Cardiac muscle cell (in vitro differentiated cells and primary cell): ENCODE data around the gene PVR. TPM values are rescaled to one million over a fixed set of nuclear protein-coding genes. Genes with fewer than 3 reads are reported as not detected.

Source experiments
- DNase-seq, 2 donors: peaks; one replicate each; pipeline versions ENCODE4 v3.0.0 to v3.0.0-alpha.2; 2010 to 2017; ENCODE audit warnings: low read depth in 1 of 2, low spot score in 1 of 2
- H3K27ac ChIP-seq: fragments of 200-600 bp; sonication (generic); 2 replicates; pipeline ENCODE4 v1.5.1; 2016
- H3K27me3 ChIP-seq: fragments of 200-600 bp; sonication (generic); 2 replicates; pipeline ENCODE4 v1.6.0; 2016; ENCODE audit warnings: control low read depth
- H3K36me3 ChIP-seq: fragments of 200-600 bp; sonication (generic); 2 replicates; pipeline ENCODE4 v1.5.1; 2016; ENCODE audit warnings: control low read depth
- H3K4me1 ChIP-seq: fragments of 200-600 bp; sonication (generic); 2 replicates; pipeline ENCODE4 v1.8.1; 2017; ENCODE audit warnings: low read depth, mild to moderate bottlenecking, mixed run types
- H3K4me3 ChIP-seq: fragments of 200-600 bp; sonication (generic); 2 replicates; pipeline ENCODE4 v1.5.1; 2016; ENCODE audit warnings: mild to moderate bottlenecking
- H3K9me3 ChIP-seq: fragments of 200-600 bp; sonication (generic); 2 replicates; pipeline ENCODE4 v1.5.1; 2017; ENCODE audit warnings: low read depth, mild to moderate bottlenecking, control low read depth
- polyA plus RNA-seq: library from polyadenylated mRNA; unstranded; fragments of >200 nt; fragmentation: Nextera tagmentation; extraction: Ambion mirVana; gene quantifications from 2 replicates; pipeline ENCODE4 v1.2.1, GENCODE V29; 2016
- total RNA-seq: library from RNA; depleted of rRNA; stranded (reverse); fragments of >200 nt; gene quantifications from 2 replicates; pipeline ENCODE4 v1.2.3, GENCODE V29; 2016
- TF ChIP-seq, protein P1 (sequence below): IDR thresholded peaks from 2 replicates; pipeline ENCODE4 v1.5.1; 2012; ENCODE audit warnings: low read depth, mild to moderate bottlenecking, low read length

PVR gene
- total and polyA plus RNA-seq, 2 experiments from 2014 or later = 19.6 to 20.8 TPM

DNA sequence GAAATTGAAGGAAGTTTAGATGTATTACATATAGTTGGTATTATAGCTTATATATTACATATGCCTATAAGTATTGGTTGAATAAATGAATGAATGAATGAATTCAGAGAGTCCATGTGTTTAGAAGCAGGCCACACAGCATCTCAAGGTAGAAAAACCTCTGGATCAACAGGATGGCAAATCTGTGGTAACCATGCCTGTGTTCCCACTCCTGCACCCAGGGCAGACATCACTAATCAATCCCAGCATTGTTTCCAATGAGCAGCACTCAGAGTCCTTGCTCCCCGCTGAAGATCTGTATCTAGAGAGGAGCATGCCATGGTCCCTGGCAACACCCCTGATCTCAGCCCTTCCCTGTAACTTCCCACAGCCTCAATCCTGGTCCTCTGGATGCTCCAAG lies 28.5 kb downstream of the PVR start:
- no peaks in the 10 kb centered on the region for H3K27me3 ChIP-seq
- H3K27ac ChIP-seq = no peak overlapping the region
- H3K4me3 ChIP-seq = no peak overlapping the region
- TF ChIP-seq, protein P1, sequence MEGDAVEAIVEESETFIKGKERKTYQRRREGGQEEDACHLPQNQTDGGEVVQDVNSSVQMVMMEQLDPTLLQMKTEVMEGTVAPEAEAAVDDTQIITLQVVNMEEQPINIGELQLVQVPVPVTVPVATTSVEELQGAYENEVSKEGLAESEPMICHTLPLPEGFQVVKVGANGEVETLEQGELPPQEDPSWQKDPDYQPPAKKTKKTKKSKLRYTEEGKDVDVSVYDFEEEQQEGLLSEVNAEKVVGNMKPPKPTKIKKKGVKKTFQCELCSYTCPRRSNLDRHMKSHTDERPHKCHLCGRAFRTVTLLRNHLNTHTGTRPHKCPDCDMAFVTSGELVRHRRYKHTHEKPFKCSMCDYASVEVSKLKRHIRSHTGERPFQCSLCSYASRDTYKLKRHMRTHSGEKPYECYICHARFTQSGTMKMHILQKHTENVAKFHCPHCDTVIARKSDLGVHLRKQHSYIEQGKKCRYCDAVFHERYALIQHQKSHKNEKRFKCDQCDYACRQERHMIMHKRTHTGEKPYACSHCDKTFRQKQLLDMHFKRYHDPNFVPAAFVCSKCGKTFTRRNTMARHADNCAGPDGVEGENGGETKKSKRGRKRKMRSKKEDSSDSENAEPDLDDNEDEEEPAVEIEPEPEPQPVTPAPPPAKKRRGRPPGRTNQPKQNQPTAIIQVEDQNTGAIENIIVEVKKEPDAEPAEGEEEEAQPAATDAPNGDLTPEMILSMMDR = no peak
- H3K4me1 ChIP-seq = no peaks in the 10 kb centered on the region
- H3K36me3 ChIP-seq = no peaks in the 10 kb centered on the region
- H3K9me3 ChIP-seq = no peaks in the 10 kb centered on the region
- DNase-seq = no peak

DNA sequence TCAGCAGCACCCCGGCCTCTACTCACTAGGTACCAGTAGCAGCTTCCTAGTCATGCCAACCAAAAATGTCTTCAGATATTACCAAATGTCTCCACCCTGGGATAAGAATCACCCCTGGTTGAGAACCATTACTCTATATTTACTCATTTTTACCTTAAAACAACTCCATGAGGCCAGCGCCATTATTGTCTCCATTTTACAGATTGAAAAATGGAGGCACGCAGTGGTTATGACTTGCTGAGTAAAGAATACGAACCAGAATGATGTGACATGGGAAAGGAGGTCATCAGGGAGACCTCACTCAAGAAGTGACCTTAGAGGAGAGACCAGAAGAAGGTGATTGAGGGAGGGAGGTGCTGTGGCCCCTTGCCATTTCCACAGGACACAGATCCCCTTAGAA lies 29.8 kb downstream of the PVR start:
- H3K36me3 ChIP-seq = no peaks in the 10 kb centered on the region
- no peak overlapping the region for H3K27ac ChIP-seq
- TF ChIP-seq, protein P1 = no peak
- no peak for DNase-seq
- no peaks in the 10 kb centered on the region for H3K27me3 ChIP-seq
- H3K4me1 ChIP-seq = no peaks in the 10 kb centered on the region
- H3K9me3 ChIP-seq = no peaks in the 10 kb centered on the region
- H3K4me3 ChIP-seq = no peak overlapping the region

DNA sequence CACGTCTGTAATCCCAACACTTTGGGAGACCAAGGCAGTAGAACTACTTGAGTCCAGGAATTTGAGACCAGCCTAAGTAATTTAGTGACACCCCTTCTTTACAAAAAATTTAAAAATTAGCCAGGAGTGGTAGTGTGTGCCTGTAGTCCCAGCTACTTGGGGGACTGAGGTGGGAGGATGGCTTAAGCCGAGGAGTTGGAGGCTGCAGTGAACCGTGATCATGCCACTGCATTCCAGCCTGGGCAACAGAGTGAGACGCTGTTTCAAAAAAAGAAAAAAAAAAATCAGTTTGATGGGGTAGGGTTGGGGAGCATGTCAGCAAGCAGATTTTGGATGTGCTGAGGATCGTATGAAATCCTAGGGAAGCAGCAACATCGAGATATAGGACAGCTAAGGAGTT lies 31.8 kb downstream of the PVR start:
- Histone ChIP-seq H3K27me3 (no peaks in the 10 kb centered on the region), H3K36me3 (no peaks in the 10 kb centered on the region), H3K9me3 (no peaks in the 10 kb centered on the region), H3K4me1 (no peaks in the 10 kb centered on the region), H3K4me3 (no peak overlapping the region), H3K27ac (no peak overlapping the region)
- no peak for DNase-seq
- TF ChIP-seq, protein P1 = no peak

DNA sequence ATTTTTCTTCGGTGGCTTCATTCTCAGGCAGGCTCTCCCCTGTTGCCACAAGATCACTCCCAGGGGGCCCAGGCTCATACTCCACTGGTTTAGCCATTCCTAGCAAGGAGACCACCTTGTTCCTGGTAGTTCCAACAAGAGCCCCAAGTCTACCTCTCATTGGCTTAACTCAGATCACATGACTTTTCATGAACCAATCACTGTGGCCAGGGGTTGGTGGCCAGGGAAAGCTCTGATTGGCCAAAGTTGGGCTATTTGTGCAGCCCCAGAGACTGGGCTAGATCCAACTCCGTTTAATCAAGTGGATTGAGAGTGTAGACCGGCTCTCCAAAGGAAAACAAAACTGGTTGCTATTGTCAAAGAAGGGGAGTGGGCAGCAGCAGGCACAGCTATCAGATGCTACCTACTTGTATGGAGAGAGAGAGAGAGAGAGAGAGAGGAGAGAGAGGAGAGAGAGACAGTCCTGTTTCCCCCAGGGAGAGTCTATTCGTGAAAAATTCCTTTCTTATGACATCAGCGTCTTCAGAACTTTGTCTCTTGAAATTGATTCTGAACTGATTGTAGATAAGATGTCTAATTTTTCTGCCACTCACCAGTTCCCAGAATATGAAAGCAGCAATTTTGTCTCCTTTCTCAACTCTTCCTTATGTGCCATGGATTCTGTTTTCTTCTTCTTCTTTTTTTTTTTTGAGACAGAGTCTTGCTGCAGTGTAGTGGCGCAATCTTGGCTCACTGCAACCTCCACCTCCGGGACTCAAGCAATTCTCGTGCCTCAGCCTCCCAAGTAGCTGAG lies 33.5 kb downstream of the PVR start:
- H3K4me1 ChIP-seq = no peaks in the 10 kb centered on the region
- TF ChIP-seq, protein P1 = no peak
- DNase-seq = peak in 1 of 2 donors; percentile 63
- no peaks in the 10 kb centered on the region for H3K27me3 ChIP-seq
- no peak overlapping the region for H3K27ac ChIP-seq
- no peaks in the 10 kb centered on the region for H3K9me3 ChIP-seq
- no peak overlapping the region for H3K4me3 ChIP-seq
- H3K36me3 ChIP-seq = no peaks in the 10 kb centered on the region

DNA sequence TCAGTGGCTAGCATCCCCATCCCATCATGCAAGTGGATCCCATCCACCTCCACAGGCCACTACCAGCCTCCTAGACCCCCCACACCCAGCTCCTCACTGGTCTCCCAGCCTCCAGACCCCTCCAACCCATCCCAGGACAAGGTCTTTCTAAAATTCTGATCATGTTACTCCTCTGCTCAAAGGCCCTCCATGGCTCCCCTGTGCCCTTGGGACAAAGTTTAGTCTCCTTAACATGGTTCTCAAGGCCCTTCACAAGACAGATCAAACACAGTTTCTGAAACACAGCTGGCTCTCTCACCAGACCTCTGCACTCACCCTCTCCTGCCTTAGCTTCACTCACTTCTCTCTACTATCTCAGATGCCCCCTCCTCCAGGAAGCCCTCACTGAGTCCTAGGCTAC lies 36.8 kb downstream of the PVR start:
- DNase-seq = no peak
- H3K4me3 ChIP-seq = no peak overlapping the region
- H3K27me3 ChIP-seq = no peaks in the 10 kb centered on the region
- H3K4me1 ChIP-seq = no peaks in the 10 kb centered on the region
- H3K36me3 ChIP-seq = no peaks in the 10 kb centered on the region
- TF ChIP-seq, protein P1 = no peak
- no peak overlapping the region for H3K27ac ChIP-seq
- no peaks in the 10 kb centered on the region for H3K9me3 ChIP-seq
